HUES6 (cell line): Measurements from ENCODE around the gene HBM.
"Not testable (repeated sequence)": the region's sequence is repeated elsewhere in the genome, so short reads cannot be mapped to it uniquely, and the experiment has no call there.

ENCODE experiments used
- H3K27ac ChIP-seq: 2 replicates; pipeline ENCODE4 v1.7.0; 2013; ENCODE audit warnings: low read depth, mild to moderate bottlenecking, low read length, inconsistent platforms
- H3K27me3 ChIP-seq: 2 replicates; pipeline ENCODE4 v1.6.1; 2013; ENCODE audit warnings: low read length; ENCODE audit not compliant: control insufficient read depth, insufficient read depth
- H3K36me3 ChIP-seq: 2 replicates; pipeline ENCODE4 v1.6.1; 2013; ENCODE audit warnings: low read length; ENCODE audit not compliant: control insufficient read depth, insufficient read depth
- H3K4me1 ChIP-seq: 2 replicates; pipeline ENCODE4 v1.6.1; 2013; ENCODE audit warnings: low read length; ENCODE audit not compliant: control insufficient read depth, insufficient read depth
- H3K4me3 ChIP-seq: 2 replicates; pipeline ENCODE4 v1.5.1; 2013; ENCODE audit warnings: low read depth, low read length
- H3K9ac ChIP-seq: one replicate; pipeline ENCODE4 v1.6.1; 2013; ENCODE audit warnings: mild to moderate bottlenecking, low read length
- H3K9me3 ChIP-seq: 2 replicates; pipeline ENCODE4 v1.6.1; 2013; ENCODE audit warnings: low read depth, low read length; ENCODE audit not compliant: control insufficient read depth, insufficient read depth

Gene HBM

DNA sequence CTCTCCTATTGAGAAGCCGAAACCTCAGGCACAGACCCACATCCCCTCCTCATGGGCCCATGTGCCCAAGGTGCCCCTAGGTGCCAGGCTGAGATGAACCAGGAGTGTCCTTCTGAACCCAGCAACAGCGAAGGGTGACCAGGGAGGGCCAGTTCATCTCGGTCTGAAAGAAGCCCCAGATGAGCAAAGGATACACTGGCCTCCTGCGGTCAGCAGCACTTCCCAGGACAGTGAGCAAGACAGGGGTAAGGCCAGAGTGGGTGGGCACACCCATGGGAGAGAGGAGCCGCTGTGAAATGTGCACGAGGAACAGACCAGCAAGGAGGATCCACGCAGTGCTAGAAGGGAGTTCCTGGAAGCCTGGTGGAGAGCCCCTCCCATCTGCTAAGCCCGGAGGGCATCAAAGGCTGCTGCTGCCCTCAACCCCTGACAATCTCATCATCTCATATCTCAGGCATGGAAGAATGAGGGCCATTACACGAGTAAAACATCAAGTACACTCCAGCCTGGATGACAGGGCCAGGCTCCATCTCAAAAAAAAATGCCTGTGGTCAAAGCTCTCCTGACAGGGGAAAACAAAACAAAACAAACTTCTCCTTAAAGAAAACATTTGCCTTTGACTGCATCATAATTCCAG lies 16.6 kb upstream of the HBM start:
- H3K4me1 ChIP-seq: no peaks in the 10 kb centered on the region
- no peak overlapping the region for H3K27ac ChIP-seq
- H3K9ac ChIP-seq: no peak overlapping the region
- H3K9me3 ChIP-seq: no peaks in the 10 kb centered on the region
- no peaks in the 10 kb centered on the region for H3K36me3 ChIP-seq
- H3K4me3 ChIP-seq: no peak overlapping the region
- H3K27me3 ChIP-seq: peaks cover 31% of the 10 kb centered on the region

DNA sequence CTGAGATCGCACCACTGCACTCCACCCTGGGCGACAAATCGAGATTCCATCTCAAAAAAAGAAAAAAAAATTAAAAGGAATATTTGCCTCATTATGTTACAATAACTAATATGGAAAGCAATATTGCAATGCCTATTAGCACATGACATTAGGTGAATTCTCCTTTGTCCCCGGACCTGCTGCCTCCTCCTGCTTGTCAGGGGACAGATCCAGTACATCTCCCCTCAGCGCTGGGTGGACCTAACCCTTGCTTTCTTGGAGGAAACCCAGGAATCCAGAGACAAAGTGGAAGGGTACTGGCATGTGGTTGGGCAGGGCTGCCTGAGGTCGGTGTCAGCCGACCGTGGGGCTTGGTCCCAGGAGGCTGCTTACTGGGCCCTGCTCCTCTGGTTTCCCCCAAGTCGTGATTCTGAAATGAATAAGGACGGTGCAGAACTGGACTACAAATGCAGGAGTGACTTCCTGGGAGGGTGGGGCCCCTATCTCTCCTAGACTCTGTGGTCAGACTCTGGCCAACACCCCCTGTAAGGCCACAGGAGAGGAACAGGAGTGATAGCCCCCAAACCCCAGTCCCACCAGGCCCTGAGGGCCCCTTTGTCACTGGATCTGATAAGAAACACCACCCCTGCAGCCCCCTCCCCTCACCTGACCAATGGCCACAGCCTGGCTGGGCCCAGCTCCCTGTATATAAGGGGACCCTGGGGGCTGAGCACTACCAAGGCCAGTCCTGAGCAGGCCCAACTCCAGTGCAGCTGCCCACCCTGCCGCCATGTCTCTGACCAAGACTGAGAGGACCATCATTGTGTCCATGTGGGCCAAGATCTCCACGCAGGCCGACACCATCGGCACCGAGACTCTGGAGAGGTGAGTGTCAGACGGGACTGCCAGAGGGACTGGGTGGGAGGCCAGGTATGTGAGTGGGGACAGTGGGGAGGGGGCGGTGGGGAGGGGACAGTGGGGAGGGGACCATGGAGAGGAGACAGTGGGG lies 13.3 kb upstream of the HBM start, which contains the start of gene HBZ:
TSS of gene HBZ (plus strand) at position 504 of the 988 bp plus-strand sequence. CDS start at position 770, 266 bp downstream.
- H3K4me1 ChIP-seq: 0 out of 2 replicates have a peak, but pooled peaks cover 3% of the 10 kb centered on the region
- peaks cover 61% of the 10 kb centered on the region for H3K27me3 ChIP-seq
- no peak within 1 kb of the TSS for H3K4me3 ChIP-seq
- no peak within 1 kb of the TSS for H3K27ac ChIP-seq
- H3K9me3 ChIP-seq: no peaks in the 10 kb centered on the region
- no peaks in the 10 kb centered on the region for H3K36me3 ChIP-seq
- no peak within 1 kb of the TSS for H3K9ac ChIP-seq

DNA sequence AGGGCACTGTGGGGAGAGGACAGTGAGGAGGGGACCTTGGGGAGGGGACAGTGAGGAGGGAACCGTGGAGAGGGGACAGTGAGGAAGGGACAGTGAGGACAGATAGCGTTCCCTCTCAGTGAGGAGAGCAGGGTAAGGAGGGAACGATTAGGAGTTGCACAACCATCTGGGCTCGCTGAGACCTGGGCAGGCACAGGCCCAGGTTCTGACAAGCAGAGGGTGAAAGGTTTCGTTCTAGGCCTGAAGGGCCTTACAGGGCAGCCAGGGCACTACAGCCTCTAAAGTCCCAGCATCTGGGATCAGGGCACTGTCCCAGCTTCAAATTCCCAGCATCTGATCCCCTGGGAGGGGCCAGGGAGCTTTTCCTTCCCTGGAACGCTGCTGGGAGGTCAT lies 12.7 kb upstream of the HBM start:
- H3K36me3 ChIP-seq, H3K9ac ChIP-seq, H3K9me3 ChIP-seq, H3K4me1 ChIP-seq, H3K4me3 ChIP-seq, H3K27ac ChIP-seq: not testable (repeated sequence)
- H3K27me3 ChIP-seq: peaks cover 68% of the 10 kb centered on the region

DNA sequence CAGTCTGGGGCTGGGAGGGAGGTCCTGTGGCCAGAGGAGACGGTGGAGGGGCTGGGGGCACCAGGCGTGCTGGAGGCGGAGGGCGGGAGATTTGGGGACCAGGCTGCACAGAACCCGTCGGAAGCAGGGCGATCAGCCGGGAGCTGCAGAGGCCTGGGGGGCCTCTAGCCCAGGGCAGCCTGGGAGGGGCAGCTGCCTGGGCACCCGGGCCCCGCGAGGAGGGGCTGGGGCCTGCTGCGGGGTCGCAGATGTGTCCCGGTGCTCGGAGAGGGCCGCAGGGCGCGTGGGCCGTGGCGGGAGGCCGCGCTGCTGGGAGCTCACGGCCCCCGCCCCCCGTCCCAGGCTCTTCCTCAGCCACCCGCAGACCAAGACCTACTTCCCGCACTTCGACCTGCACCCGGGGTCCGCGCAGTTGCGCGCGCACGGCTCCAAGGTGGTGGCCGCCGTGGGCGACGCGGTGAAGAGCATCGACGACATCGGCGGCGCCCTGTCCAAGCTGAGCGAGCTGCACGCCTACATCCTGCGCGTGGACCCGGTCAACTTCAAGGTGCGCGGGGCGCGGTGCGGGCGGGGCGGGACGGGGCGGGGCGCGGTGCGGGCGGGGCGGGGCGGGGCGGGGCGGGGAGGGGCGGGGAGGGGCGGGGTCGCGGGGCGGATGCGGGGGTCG lies 12.1 kb upstream of the HBM start:
- not testable (repeated sequence) for H3K9me3 ChIP-seq, H3K27ac ChIP-seq, H3K4me3 ChIP-seq, H3K4me1 ChIP-seq, H3K36me3 ChIP-seq, H3K9ac ChIP-seq
- H3K27me3 ChIP-seq: peaks cover 69% of the 10 kb centered on the region

DNA sequence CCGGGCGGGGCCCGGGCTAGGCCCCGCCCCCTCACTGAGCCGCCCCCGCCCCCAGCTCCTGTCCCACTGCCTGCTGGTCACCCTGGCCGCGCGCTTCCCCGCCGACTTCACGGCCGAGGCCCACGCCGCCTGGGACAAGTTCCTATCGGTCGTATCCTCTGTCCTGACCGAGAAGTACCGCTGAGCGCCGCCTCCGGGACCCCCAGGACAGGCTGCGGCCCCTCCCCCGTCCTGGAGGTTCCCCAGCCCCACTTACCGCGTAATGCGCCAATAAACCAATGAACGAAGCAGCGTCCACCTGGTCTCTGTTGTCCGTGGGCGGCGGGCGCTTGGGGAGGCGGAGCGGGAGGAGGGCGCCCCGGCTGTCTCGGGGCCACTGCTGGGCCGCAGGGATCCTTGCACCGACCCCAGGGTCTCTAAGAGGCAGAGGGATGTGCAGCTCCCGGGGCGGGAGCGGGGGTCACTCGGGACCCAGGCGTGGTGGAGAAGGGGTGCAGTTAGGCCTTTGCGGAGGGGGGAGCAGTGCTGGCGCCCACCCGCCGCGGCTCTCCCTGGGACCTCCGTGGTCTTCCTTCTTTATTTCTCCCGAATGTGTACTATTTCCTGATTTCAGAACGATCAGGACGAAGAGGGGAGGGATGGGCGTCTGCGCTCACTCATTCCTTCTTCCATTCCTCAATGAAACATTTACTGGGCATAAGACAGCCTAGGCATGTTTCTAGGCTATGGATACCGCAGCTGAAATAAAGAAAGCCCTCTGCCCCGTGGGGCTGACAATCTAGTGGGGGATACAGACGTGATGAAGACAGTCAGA lies 11.4 kb upstream of the HBM start:
- Histone ChIP-seq H3K27ac (no peak overlapping the region), H3K9ac (no peak overlapping the region), H3K9me3 (no peaks in the 10 kb centered on the region), H3K36me3 (no peaks in the 10 kb centered on the region), H3K4me3 (peak overlapping the region; percentile 63), H3K27me3 (peaks cover 69% of the 10 kb centered on the region), H3K4me1 (0 out of 2 replicates have a peak, but pooled peaks cover 3% of the 10 kb centered on the region)

DNA sequence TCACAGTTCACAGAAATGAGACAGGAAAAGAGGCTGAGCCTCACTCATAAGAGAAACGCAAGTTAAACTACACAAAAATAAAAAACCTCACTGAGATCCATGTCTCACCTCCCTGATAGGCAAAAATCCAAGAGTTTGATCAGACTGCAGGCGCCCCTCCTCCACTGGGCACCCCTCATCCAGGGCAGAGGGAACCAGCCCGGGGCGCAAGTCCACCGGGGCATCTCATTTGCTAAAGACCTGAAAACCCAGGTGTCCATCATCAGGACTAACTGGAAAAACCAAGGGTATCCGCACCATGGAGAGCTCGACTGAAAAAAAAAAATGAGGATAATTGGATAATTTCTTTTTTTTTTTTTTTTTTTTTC lies 10.8 kb upstream of the HBM start:
- Histone ChIP-seq H3K4me1 (0 out of 2 replicates have a peak, but pooled peaks cover 3% of the 10 kb centered on the region), H3K27ac (no peak overlapping the region), H3K9ac (no peak overlapping the region), H3K9me3 (no peaks in the 10 kb centered on the region), H3K36me3 (no peaks in the 10 kb centered on the region), H3K27me3 (peaks cover 73% of the 10 kb centered on the region), H3K4me3 (peak overlapping the region; percentile 63)

DNA sequence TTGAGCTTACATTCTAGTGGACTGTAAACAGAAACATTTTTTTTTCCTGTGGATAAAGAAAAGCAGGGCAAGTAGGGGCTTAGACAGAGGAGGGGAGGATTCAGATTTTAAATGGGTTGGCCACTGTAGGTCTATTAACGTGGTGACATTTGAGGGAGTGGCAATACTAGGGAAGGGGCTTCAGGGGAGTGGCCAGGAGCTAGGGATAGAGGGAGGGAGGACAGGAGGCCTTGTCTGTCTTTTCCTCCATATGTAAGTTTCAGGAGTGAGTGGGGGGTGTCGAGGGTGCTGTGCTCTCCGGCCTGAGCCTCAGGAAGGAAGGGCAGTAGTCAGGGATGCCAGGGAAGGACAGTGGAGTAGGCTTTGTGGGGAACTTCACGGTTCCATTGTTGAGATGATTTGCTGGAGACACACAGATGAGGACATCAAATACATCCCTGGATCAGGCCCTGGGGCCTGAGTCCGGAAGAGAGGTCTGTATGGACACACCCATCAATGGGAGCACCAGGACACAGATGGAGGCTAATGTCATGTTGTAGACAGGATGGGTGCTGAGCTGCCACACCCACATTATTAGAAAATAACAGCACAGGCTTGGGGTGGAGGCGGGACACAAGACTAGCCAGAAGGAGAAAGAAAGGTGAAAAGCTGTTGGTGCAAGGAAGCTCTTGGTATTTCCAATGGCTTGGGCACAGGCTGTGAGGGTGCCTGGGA lies 6.5 kb upstream of the HBM start:
- no peak overlapping the region for H3K9ac ChIP-seq
- H3K27me3 ChIP-seq: peaks cover 79% of the 10 kb centered on the region
- H3K36me3 ChIP-seq: no peaks in the 10 kb centered on the region
- no peak overlapping the region for H3K27ac ChIP-seq
- H3K4me1 ChIP-seq: 0 out of 2 replicates have a peak, but pooled peaks cover 3% of the 10 kb centered on the region
- H3K4me3 ChIP-seq: no peak overlapping the region
- no peaks in the 10 kb centered on the region for H3K9me3 ChIP-seq

DNA sequence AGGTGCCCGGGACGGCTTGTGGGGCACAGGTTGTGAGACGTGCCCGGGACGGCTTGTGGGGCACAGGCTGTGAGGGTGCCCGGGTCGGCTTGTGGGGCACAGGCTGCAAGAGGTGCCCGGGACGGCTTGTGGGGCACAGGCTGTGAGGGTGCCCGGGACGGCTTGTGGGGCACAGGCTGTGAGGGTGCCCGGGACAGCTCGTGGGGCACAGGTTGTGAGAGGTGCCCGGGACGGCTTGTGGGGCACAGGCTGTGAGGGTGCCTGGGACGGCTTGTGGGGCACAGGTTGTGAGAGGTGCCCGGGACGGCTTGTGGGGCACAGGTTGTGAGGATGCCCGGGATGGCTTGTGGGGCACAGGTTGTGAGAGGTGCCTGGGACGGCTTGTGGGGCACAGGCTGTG lies 5.5 kb upstream of the HBM start:
- peaks cover 74% of the 10 kb centered on the region for H3K27me3 ChIP-seq

DNA sequence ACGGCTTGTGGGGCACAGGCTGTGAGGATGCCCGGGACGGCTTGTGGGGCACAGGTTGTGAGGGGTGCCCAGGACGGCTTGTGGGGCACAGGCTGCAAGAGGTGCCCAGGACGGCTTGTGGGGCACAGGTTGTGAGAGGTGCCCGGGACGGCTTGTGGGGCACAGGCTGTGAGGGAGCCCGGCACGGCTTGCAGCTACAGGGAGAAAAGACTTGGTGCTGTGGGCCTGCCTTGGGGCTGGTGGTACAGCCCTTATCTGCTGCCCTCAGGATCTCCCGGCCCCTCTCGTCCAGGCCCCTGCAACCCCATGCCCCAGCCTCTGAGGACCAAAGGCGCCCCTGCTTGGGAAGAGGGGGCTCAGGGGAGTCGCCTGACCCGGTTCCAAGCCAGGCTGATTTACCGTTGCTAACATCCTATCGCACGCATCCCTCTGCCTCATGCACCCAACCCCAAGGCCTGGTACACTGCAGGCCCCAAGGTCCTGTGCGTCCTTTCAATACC lies 5.0 kb upstream of the HBM start:
- peaks cover 74% of the 10 kb centered on the region for H3K27me3 ChIP-seq
- H3K4me1 ChIP-seq: 0 out of 2 replicates have a peak, but pooled peaks cover 7% of the 10 kb centered on the region
- H3K27ac ChIP-seq: no peak overlapping the region
- no peak overlapping the region for H3K9ac ChIP-seq
- no peaks in the 10 kb centered on the region for H3K36me3 ChIP-seq
- H3K4me3 ChIP-seq: no peak overlapping the region
- no peaks in the 10 kb centered on the region for H3K9me3 ChIP-seq

More for the DNA sequence above, 5.5 kb upstream of the HBM start:
- H3K9me3 ChIP-seq, H3K27ac ChIP-seq, H3K36me3 ChIP-seq, H3K9ac ChIP-seq, H3K4me1 ChIP-seq, H3K4me3 ChIP-seq: not testable (repeated sequence)
